Caco-2 (cell line): ENCODE measurements around the gene SCML2. TPM values are rescaled to one million over a fixed set of nuclear protein-coding genes. Genes with fewer than 3 reads are reported as not detected.
"Not testable (repeated sequence)": the region's sequence is repeated elsewhere in the genome, so short reads cannot be mapped to it uniquely, and the experiment has no call there.

Source experiments
- BruUV-seq: library from RNA; stranded (reverse); fragments of 400-500 nt; replicated peaks from 2 replicates; lab custom pipeline; 2021; lab: Mats Ljungman, UMichigan
- CTCF ChIA-PET: fragments of 300-600 bp; sonication (Branson Sonifier 250); formaldehyde crosslinking; loops from one replicate; lab custom pipeline; 2022; ENCODE audit warnings: antibody characterized with exemption; lab: Charles Lee
- POLR2A ChIA-PET: fragments of 300-600 bp; sonication (Branson Sonifier 250); formaldehyde crosslinking; loops from one replicate; lab custom pipeline; 2022; ENCODE audit warnings: antibody characterized with exemption; lab: Charles Lee
- DNase-seq, 2 experiments: peaks; one replicate each; pipeline versions ENCODE4 v3.0.0 to v3.0.0-alpha.2; 2020 to 2022
- H3K27me3 ChIP-seq: replicated peaks from 2 replicates; pipeline ENCODE4 v1.6.0; 2011; ENCODE audit warnings: low read length; ENCODE audit not compliant: control insufficient read depth, insufficient read depth
- H3K36me3 ChIP-seq: 2 replicates; pipeline ENCODE4 v1.5.1; 2011; ENCODE audit warnings: low read length; ENCODE audit not compliant: control insufficient read depth, insufficient read depth
- H3K4me1 ChIP-seq: fragments of 250-450 bp; sonication (Bioruptor Pico); 2 replicates; pipeline ENCODE4 v1.5.1; 2020; ENCODE audit warnings: mild to moderate bottlenecking
- H3K4me3 ChIP-seq: 2 replicates; pipeline ENCODE4 v1.5.1; 2011; ENCODE audit warnings: low read depth, mild to moderate bottlenecking, control low read depth, low read length
- H3K9me3 ChIP-seq: fragments of 250-450 bp; sonication (Bioruptor Pico); 2 replicates; pipeline ENCODE4 v1.5.1; 2020; ENCODE audit warnings: mild to moderate bottlenecking, moderate library complexity
- H3K27ac Mint-ChIP-seq: one replicate; pipeline ENCODE4 v1.8.0; 2022; ENCODE audit warnings: mixed read lengths; ENCODE audit not compliant: unreplicated experiment
- H3K27me3 Mint-ChIP-seq: one replicate; pipeline ENCODE4 v1.8.0; 2022; ENCODE audit warnings: mixed read lengths; ENCODE audit not compliant: insufficient read depth, unreplicated experiment
- H3K36me3 Mint-ChIP-seq: one replicate; pipeline ENCODE4 v1.8.0; 2022; ENCODE audit warnings: mild to moderate bottlenecking, mixed read lengths; ENCODE audit not compliant: insufficient read depth, unreplicated experiment
- H3K4me1 Mint-ChIP-seq: one replicate; pipeline ENCODE4 v1.8.0; 2022; ENCODE audit warnings: low read depth, mixed read lengths; ENCODE audit not compliant: unreplicated experiment
- H3K4me3 Mint-ChIP-seq: one replicate; pipeline ENCODE4 v1.8.0; 2022; ENCODE audit warnings: mild to moderate bottlenecking, moderate library complexity, mixed read lengths; ENCODE audit not compliant: unreplicated experiment
- H3K9me3 Mint-ChIP-seq: one replicate; pipeline ENCODE4 v1.8.0; 2022; ENCODE audit warnings: mixed read lengths; ENCODE audit not compliant: unreplicated experiment
- CTCF ChIP-seq, 2 experiments: fragments of 200-600 bp in 1 of 2; IDR thresholded peaks; 1 replicate in 1 of 2; 2 replicates in 1 of 2; pipeline versions ENCODE4 v1.5.1 to v1.8.0; 2011 to 2022; ENCODE audit warnings: antibody characterized with exemption in 1 of 2, control low read depth in 1 of 2, inconsistent platforms in 1 of 2, low read depth in 1 of 2, low read length in 1 of 2, mild to moderate bottlenecking in 1 of 2, moderate library complexity in 1 of 2; ENCODE audit not compliant: insufficient read depth in 1 of 2, severe bottlenecking in 1 of 2, unreplicated experiment in 1 of 2
- intact Hi-C: fragments of 100-400 bp; cut with micrococcal nuclease; formaldehyde crosslinking; loops from one replicate; pipeline ENCODE4 v1.10.0; 2022; ENCODE audit not compliant: unreplicated experiment
- total RNA-seq: library from RNA; stranded (reverse); gene quantifications from 2 replicates; pipeline ENCODE4 v1.2.3, GENCODE V29; 2022

The SCML2 gene
- total RNA-seq, 1 experiment from 2014 or later = 13.8 TPM

- H3K36me3 Mint-ChIP-seq = no peaks in the 10 kb centered on the region
- H3K36me3 ChIP-seq = no peaks in the 10 kb centered on the region
- BruUV-seq = no TSS peak
- peaks cover 5% of the 10 kb centered on the region for H3K4me1 Mint-ChIP-seq
- H3K27ac Mint-ChIP-seq = no peak overlapping the region
- no peaks in the 10 kb centered on the region for H3K9me3 Mint-ChIP-seq
- no peak for DNase-seq
- ChIA-PET POLR2A (no interaction called here), CTCF (no interaction called here)
- H3K4me1 ChIP-seq = no peaks in the 10 kb centered on the region
- no peaks in the 10 kb centered on the region for H3K27me3 ChIP-seq
- H3K4me3 ChIP-seq = no peak overlapping the region
- intact Hi-C loops = no loop called here
- no peaks in the 10 kb centered on the region for H3K9me3 ChIP-seq
- H3K27me3 Mint-ChIP-seq = no peaks in the 10 kb centered on the region
- H3K4me3 Mint-ChIP-seq = no peak overlapping the region
- no peak for TF ChIP-seq CTCF (IDR thresholded peaks at IDR 0.05; ENCODE audit: insufficient read depth in 1 of 2, low read depth in 1 of 2, low read length in 1 of 2, severe bottlenecking in 1 of 2, unreplicated experiment in 1 of 2)
Measured at GRCh38 chrX:18271309-18271708, 83.2 kb downstream of the SCML2 start.

GRCh38 chrX:18255059-18255458 is 99.4 kb downstream of the SCML2 start:
- H3K9me3 ChIP-seq = no peaks in the 10 kb centered on the region
- no peaks in the 10 kb centered on the region for H3K4me1 ChIP-seq
- no peaks in the 10 kb centered on the region for H3K27me3 ChIP-seq
- no TSS peak for BruUV-seq
- CTCF ChIA-PET = no interaction called here
- H3K36me3 ChIP-seq = no peaks in the 10 kb centered on the region
- no peak for DNase-seq
- Mint-ChIP-seq H3K9me3 (no peaks in the 10 kb centered on the region), H3K4me1 (no peaks in the 10 kb centered on the region), H3K27me3 (no peaks in the 10 kb centered on the region), H3K36me3 (peaks cover 14% of the 10 kb centered on the region), H3K4me3 (no peak overlapping the region), H3K27ac (no peak overlapping the region)
- H3K4me3 ChIP-seq = no peak overlapping the region
- POLR2A ChIA-PET = no interaction called here
- intact Hi-C loops = no loop called here
- no peak for TF ChIP-seq CTCF (IDR thresholded peaks at IDR 0.05; ENCODE audit: insufficient read depth in 1 of 2, low read depth in 1 of 2, low read length in 1 of 2, severe bottlenecking in 1 of 2, unreplicated experiment in 1 of 2)

- H3K9me3 Mint-ChIP-seq = no peaks in the 10 kb centered on the region
- no TSS peak for BruUV-seq
- no peak overlapping the region for H3K4me3 Mint-ChIP-seq
- no peaks in the 10 kb centered on the region for H3K9me3 ChIP-seq
- DNase-seq = no peak
- no peak overlapping the region for H3K27ac Mint-ChIP-seq
- H3K36me3 ChIP-seq = no peaks in the 10 kb centered on the region
- H3K4me1 ChIP-seq = no peaks in the 10 kb centered on the region
- ChIA-PET CTCF (no interaction called here), POLR2A (no interaction called here)
- TF ChIP-seq CTCF (IDR thresholded peaks at IDR 0.05; ENCODE audit: insufficient read depth in 1 of 2, low read depth in 1 of 2, low read length in 1 of 2, severe bottlenecking in 1 of 2, unreplicated experiment in 1 of 2) = no peak
- H3K4me1 Mint-ChIP-seq = no peaks in the 10 kb centered on the region
- intact Hi-C loops = no loop called here
- no peak overlapping the region for H3K4me3 ChIP-seq
- peaks cover 14% of the 10 kb centered on the region for H3K36me3 Mint-ChIP-seq
- no peaks in the 10 kb centered on the region for H3K27me3 ChIP-seq
- no peaks in the 10 kb centered on the region for H3K27me3 Mint-ChIP-seq
Measured at GRCh38 chrX:18252644-18253359, 101.7 kb downstream of the SCML2 start.

- H3K27me3 ChIP-seq, H3K4me3 Mint-ChIP-seq, H3K36me3 ChIP-seq, H3K4me3 ChIP-seq, H3K4me1 ChIP-seq, POLR2A ChIA-PET, CTCF ChIA-PET, intact Hi-C loops, DNase-seq, H3K9me3 ChIP-seq, H3K27ac Mint-ChIP-seq, H3K4me1 Mint-ChIP-seq, BruUV-seq, H3K9me3 Mint-ChIP-seq, H3K27me3 Mint-ChIP-seq, H3K36me3 Mint-ChIP-seq: not testable (repeated sequence)
Measured at GRCh38 chrX:18229646-18230045, 124.8 kb downstream of the SCML2 start.
